Thyroid gland (tissue), 4 donors: ENCODE results near the gene CDH4.

Source experiments
- POLR2A ChIP-seq, 2 donors: fragments of 450-650 bp; IDR thresholded peaks; one replicate each; pipeline ENCODE4 v1.6.1; 2017; ENCODE audit warnings: antibody characterized with exemption in 2 of 2, mild to moderate bottlenecking in 2 of 2, moderate library complexity in 1 of 2
- TF ChIP-seq, protein P1 (sequence below), 6 experiments: fragments of 200-600 bp in 3 of 6; fragments of 450-650 bp in 3 of 6; sonication (generic) in 3 of 6; IDR thresholded peaks; one replicate each; pipeline ENCODE4 v1.5.1; 2016 to 2019; ENCODE audit warnings: antibody characterized with exemption in 6 of 6, mild to moderate bottlenecking in 2 of 6, inconsistent platforms in 1 of 6, moderate library complexity in 1 of 6

DNA sequence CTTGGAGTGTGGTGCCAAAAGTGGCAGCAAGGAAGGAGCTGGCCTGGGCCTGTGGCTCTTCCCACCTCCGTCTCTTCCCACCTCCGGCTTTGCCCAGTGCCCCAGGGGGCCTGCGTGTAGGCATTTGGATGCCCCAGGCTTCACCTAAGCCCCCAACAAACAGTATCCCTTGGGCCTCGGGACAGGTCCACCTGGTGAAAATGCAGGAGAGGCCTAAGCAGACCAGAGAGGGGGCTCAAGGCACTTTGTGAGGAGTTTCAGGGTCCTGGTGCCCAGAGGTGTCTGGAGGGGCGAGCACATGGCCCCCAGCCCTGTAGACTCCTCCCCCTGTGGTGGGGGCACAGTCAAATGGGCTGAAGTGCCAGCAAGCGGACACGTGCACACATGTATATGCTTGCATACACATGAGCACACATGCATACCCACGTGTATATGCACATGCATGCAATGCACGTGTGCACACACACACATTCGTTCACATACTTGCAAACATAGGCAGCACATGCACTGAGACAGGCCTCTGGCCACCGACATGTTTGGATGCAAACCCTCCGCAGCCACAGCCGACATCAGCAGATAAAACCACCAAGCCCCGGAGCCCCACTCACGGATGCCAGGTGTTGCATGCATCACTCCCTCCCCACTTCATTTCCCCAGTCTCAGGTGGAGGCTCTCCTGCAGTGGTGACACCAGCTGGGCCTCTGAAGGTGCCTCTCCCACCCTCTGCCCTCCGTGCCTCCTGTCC is 689.1 kb downstream of the CDH4 start:
- TF ChIP-seq, protein P1, sequence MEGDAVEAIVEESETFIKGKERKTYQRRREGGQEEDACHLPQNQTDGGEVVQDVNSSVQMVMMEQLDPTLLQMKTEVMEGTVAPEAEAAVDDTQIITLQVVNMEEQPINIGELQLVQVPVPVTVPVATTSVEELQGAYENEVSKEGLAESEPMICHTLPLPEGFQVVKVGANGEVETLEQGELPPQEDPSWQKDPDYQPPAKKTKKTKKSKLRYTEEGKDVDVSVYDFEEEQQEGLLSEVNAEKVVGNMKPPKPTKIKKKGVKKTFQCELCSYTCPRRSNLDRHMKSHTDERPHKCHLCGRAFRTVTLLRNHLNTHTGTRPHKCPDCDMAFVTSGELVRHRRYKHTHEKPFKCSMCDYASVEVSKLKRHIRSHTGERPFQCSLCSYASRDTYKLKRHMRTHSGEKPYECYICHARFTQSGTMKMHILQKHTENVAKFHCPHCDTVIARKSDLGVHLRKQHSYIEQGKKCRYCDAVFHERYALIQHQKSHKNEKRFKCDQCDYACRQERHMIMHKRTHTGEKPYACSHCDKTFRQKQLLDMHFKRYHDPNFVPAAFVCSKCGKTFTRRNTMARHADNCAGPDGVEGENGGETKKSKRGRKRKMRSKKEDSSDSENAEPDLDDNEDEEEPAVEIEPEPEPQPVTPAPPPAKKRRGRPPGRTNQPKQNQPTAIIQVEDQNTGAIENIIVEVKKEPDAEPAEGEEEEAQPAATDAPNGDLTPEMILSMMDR (IDR thresholded peaks at IDR 0.05), result no peak
- TF ChIP-seq POLR2A (IDR thresholded peaks at IDR 0.05), result no peak
